ENCODE results near the gene RPL31.

- TF ChIP-seq CTCF (IDR thresholded peaks at IDR 0.05; ENCODE audit: insufficient read depth, low read length, poor library complexity, severe bottlenecking): no peak
- TF ChIP-seq EZH2phosphoT487 (conservative IDR thresholded peaks at IDR 0.05; ENCODE audit: low read length): no peak
Observed at GRCh38 chr2:101040761-101041160, 38.7 kb downstream of the RPL31 start.

Measured in SU-DHL-6 (cell line).